NT2/D1 (cell line): Measurements from ENCODE around the gene CYP2S1.

Experiments
- YY1 ChIP-seq: IDR thresholded peaks from 2 replicates; pipeline ENCODE4 v1.6.1; 2011; ENCODE audit not compliant: insufficient read length, insufficient read depth
- ZNF274 ChIP-seq: IDR thresholded peaks from 2 replicates; pipeline ENCODE4 v1.6.1; 2011; ENCODE audit warnings: mild to moderate bottlenecking, low read depth, low read length

- TF ChIP-seq YY1 (no peak), ZNF274 (no peak)
Observed at GRCh38 chr19:41219924-41220567, 27.0 kb downstream of the CYP2S1 start.
